M059J (cell line): ENCODE measurements around the gene NME7. TPM values are rescaled to one million over a fixed set of nuclear protein-coding genes. Genes with fewer than 3 reads are reported as not detected.

Experiments
- total RNA-seq: library from RNA; depleted of rRNA; stranded (reverse); fragments of >200 nt; shearing (Covaris generic); gene quantifications from 2 replicates; pipeline ENCODE4 v1.2.3, GENCODE V29; 2014; rRNA removed

Gene NME7
- total RNA-seq, 1 experiment from 2014 or later: 93.6 TPM

Other genes starting within 250 kb of the NME7 start
- gene BLZF1, start 398 bp upstream of the NME7 start, total RNA-seq: 58.4 and 58.8 TPM in 2 replicates
- gene CCDC181, start 59.7 kb upstream of the NME7 start, total RNA-seq: 0.37 and 1.4 TPM in 2 replicates
- gene SLC19A2, start 118.1 kb upstream of the NME7 start, total RNA-seq: 8.1 and 10.4 TPM in 2 replicates
- not detected in 2 replicates for gene F5, start 218.7 kb upstream of the NME7 start, total RNA-seq